ENCODE data around the gene ZBTB11. TPM values are rescaled to one million over a fixed set of nuclear protein-coding genes. Genes with fewer than 3 reads are reported as not detected.

The ZBTB11 gene

DNA sequence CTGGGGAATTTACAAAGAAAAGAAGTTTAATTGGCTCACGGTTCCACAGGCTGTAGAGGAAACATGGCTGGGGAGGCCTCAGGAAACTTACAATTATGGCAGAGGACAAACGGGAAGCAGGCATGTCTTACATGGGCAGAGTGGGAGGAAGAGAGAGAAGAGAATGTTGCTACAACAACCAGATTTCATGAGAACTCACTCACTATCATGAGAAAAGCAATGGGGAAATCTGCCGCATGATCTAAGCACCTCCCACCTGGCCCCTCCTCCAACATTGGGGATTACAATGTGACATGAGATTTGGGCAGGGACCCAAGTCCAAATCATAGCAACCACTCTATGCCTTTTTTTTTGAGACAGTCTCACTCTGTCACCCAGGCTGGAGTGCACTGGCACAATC is 74.2 kb downstream of the ZBTB11 start:
- Histone ChIP-seq H3K27me3 (ENCODE audit: control insufficient read depth, insufficient read depth, low read length) (no peaks in the 10 kb centered on the region), H3K36me3 (ENCODE audit: insufficient read depth, low read length) (peaks cover 5% of the 10 kb centered on the region), H3K9me3 (replicated peaks; ENCODE audit: low read length) (no peaks in the 10 kb centered on the region), H3K4me2 (ENCODE audit: low read length) (no peak overlapping the region), H3K9ac (ENCODE audit: low read depth, low read length) (no peak overlapping the region), H3K4me1 (ENCODE audit: control insufficient read depth, insufficient read depth, low read length) (no peaks in the 10 kb centered on the region), H3K4me3 (ENCODE audit: low read length) (no peak overlapping the region)

Small RNA genes lying within 50 kb of the gene (small RNA-seq; reads per million reads assigned to genes)
- not detected for gene RF00019
- gene RNU6-1256P = not detected
- not detected for gene RNY1P12

All from skeletal muscle satellite cell (primary cell).